ENCODE data around the gene MAP2K3. TPM values are rescaled to one million over a fixed set of nuclear protein-coding genes. Genes with fewer than 3 reads are reported as not detected.

The MAP2K3 gene
- total RNA-seq, 1 donor from 2014 or later: 29.2 TPM

GRCh38 chr17:21242026-21242697 is 42.3 kb upstream of the MAP2K3 start:
- Histone ChIP-seq H3K36me3 (ENCODE audit: control insufficient read depth, insufficient read depth, low read length) (no peaks in the 10 kb centered on the region), H3K27me3 (ENCODE audit: control insufficient read depth, insufficient read depth, low read length) (no peaks in the 10 kb centered on the region), H3K4me3 (ENCODE audit: low read depth, low read length) (no peak overlapping the region)
- no peak for DNase-seq (ENCODE audit: low read depth)
- no peak for TF ChIP-seq CTCF (IDR thresholded peaks at IDR 0.05; ENCODE audit: insufficient read depth, low read length, poor library complexity, severe bottlenecking)

GRCh38 chr17:21242780-21243515 is 41.6 kb upstream of the MAP2K3 start:
- no peaks in the 10 kb centered on the region for H3K27me3 ChIP-seq (ENCODE audit: control insufficient read depth, insufficient read depth, low read length)
- no peak for TF ChIP-seq CTCF (IDR thresholded peaks at IDR 0.05; ENCODE audit: insufficient read depth, low read length, poor library complexity, severe bottlenecking)
- no peaks in the 10 kb centered on the region for H3K36me3 ChIP-seq (ENCODE audit: control insufficient read depth, insufficient read depth, low read length)
- no peak overlapping the region for H3K4me3 ChIP-seq (ENCODE audit: low read depth, low read length)
- DNase-seq (ENCODE audit: low read depth): no peak

- Histone ChIP-seq H3K36me3 (ENCODE audit: control insufficient read depth, insufficient read depth, low read length) (no peaks in the 10 kb centered on the region), H3K4me3 (ENCODE audit: low read depth, low read length) (no peak overlapping the region), H3K27me3 (ENCODE audit: control insufficient read depth, insufficient read depth, low read length) (no peaks in the 10 kb centered on the region)
- TF ChIP-seq CTCF (IDR thresholded peaks at IDR 0.05; ENCODE audit: insufficient read depth, low read length, poor library complexity, severe bottlenecking): no peak
- DNase-seq (ENCODE audit: low read depth): no peak
Measured at GRCh38 chr17:21243516-21244303, 40.8 kb upstream of the MAP2K3 start.

DNA sequence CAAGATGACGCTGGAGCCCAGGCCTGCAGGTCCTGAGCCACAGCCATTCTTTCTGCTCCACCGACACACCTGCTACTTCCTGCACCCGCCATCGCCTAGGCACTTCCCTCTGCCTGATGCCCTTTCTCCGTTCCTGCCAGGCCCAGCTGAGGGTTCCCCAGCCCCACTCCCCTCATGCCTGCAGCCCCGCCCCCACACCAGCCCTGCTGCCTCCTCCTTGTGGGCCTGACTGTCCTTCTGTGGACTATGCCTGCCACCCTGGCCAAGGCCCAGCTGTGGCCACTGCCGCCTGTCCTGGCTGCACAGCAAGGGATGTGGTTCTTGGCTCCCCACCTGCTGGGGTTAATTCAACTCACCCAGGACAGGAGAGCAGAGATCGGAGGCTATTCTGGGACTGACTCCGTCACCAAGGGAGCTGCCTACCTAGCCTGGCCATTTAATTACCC is 38.8 kb upstream of the MAP2K3 start:
- Histone ChIP-seq H3K36me3 (ENCODE audit: control insufficient read depth, insufficient read depth, low read length) (no peaks in the 10 kb centered on the region), H3K27me3 (ENCODE audit: control insufficient read depth, insufficient read depth, low read length) (no peaks in the 10 kb centered on the region), H3K4me3 (ENCODE audit: low read depth, low read length) (no peak overlapping the region)
- no peak for TF ChIP-seq CTCF (IDR thresholded peaks at IDR 0.05; ENCODE audit: insufficient read depth, low read length, poor library complexity, severe bottlenecking)
- no peak for DNase-seq (ENCODE audit: low read depth)

GRCh38 chr17:21246698-21247097 is 37.8 kb upstream of the MAP2K3 start:
- Histone ChIP-seq H3K36me3 (ENCODE audit: control insufficient read depth, insufficient read depth, low read length) (no peaks in the 10 kb centered on the region), H3K27me3 (ENCODE audit: control insufficient read depth, insufficient read depth, low read length) (no peaks in the 10 kb centered on the region), H3K4me3 (ENCODE audit: low read depth, low read length) (no peak overlapping the region)
- no peak for TF ChIP-seq CTCF (IDR thresholded peaks at IDR 0.05; ENCODE audit: insufficient read depth, low read length, poor library complexity, severe bottlenecking)
- no peak for DNase-seq (ENCODE audit: low read depth)

Data from kidney epithelial cell (primary cell).